AG20443 (cell line): ENCODE data around the gene PRELP.
"Not testable (repeated sequence)": the region's sequence is repeated elsewhere in the genome, so short reads cannot be mapped to it uniquely, and the experiment has no call there.

ENCODE experiments used
- DNase-seq: peaks from one replicate; pipeline ENCODE4 v3.0.0; 2012; ENCODE audit warnings: low spot score, mixed read lengths

Gene PRELP

GRCh38 chr1:203453616-203454015 is 22.0 kb upstream of the PRELP start:
- no peak for DNase-seq

- DNase-seq = no peak
Measured at GRCh38 chr1:203454986-203455471, 20.6 kb upstream of the PRELP start.

GRCh38 chr1:203455706-203456105 is 19.9 kb upstream of the PRELP start:
- no peak for DNase-seq

- DNase-seq = no peak
Measured at GRCh38 chr1:203456577-203456976, 19.0 kb upstream of the PRELP start.

GRCh38 chr1:203458078-203458477 is 17.5 kb upstream of the PRELP start:
- DNase-seq = no peak

DNA sequence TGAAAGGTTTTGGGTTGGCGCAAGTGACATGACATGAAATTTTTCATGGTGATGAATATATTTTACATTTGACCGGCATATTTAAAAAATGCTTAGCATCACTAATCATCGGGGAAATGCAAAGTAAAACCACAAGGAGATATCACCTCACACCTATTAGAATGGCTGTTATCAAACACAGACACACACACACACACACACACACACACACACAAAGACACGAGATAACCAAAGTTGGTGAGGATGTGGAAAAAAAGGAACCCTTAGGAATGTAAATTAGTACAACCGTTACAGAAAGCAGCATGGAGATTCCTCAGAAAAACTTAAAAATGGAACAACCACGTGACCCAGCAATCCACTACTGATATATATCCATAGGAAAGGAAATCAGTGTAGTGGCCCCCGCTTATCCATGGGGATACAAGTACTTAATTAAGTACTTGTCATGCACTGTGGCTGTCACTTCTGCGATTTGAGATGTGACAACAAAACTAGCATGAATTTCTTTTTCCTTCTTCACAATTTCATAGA is 15.9 kb upstream of the PRELP start:
- no peak for DNase-seq

DNA sequence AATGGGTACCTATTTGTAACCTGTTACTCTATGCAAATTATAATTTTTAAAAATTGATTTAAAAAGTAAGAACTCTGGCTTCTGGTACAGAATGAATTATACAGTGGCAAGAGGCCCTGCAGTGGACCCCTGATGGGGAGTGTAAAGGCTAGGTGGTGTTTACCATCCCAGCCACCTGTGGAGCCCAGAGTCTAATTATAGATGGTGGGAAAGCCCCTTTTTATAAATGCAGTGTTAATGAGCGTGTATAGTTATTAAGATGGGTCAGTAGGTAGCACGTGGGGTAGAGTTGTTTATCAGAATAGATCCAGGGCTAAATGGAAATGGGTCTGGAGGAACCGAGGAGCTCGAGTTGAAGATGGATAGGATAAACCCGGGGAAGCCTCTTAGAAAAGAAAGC is 13.9 kb upstream of the PRELP start:
- no peak for DNase-seq

DNA sequence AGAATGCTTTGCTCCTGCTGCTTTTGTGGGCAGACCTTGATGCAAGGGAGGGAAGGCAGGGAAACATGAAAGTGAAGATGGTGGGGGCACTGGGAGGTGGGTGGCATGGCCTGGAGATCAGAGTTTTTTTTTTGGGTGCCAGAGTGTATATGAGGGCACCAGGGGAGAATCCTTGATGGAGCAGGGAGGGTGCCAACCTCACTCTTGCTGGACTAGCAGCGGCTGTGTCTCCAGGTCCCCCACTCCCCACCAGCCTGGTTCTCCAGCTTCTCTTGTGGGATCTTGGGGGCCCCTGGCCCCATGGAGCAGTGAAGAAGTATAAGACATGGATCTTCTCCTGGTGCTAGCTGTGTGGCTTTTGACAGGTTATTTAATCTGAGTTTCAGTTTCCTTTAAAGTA is 13.5 kb upstream of the PRELP start:
- DNase-seq = no peak

DNA sequence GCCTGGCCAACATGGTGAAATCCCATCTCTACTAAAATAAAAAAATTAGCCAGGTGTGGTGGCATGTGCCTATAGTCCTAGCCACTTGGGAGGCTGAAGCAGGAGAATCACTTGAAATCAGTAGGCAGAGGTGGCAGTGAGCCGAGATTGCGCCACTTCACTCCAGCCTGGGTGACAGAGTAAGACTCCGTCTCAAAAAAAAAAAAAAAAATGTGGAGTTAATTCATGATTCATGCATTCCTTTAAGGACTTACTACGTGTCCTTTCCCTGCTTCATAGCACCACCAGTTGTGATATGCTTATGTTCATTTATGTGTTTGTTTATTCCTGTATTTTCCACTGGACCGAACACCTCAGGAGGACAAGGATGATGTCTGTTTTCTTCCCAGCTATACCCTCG is 12.7 kb upstream of the PRELP start:
- peak; percentile 72 for DNase-seq

GRCh38 chr1:203463469-203464062 is 12.0 kb upstream of the PRELP start:
- peak; percentile 63 for DNase-seq

- DNase-seq = no peak
Measured at GRCh38 chr1:203464226-203464625, 11.4 kb upstream of the PRELP start.

- no peak for DNase-seq
Measured at GRCh38 chr1:203464743-203465142, 10.9 kb upstream of the PRELP start.

DNA sequence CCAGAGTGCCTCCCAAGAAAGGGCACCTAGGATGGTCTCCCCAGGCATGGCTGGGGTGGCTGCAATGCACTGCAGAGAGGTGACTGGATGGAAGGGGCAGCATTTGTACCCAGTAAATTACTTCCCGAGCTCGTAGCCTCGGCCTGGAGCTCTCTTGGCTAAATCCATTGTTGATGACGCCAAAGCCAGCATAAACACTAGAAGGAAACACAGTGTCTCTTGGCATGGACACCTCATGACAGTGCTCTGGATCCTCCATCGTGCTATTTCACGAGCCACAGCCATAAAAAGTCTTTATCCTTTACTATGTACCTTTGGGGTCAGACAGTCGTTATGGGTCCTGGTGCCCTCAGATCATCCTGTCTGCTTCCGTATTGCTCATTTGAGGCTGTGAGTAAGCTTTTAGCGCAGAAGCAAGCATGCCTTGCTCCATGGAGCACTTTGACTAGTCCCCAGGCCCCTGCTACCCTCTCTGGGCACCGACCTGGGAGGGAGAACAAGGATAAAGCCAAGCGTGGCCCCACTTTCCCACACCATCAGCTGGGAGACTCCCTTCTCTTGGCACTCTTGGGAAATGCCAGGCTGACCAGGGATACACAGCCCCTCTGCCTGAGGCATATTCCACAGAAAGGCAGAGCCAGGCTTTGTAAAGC is 10.3 kb upstream of the PRELP start:
- DNase-seq = no peak

GRCh38 chr1:203465948-203466347 is 9.7 kb upstream of the PRELP start:
- no peak for DNase-seq

DNA sequence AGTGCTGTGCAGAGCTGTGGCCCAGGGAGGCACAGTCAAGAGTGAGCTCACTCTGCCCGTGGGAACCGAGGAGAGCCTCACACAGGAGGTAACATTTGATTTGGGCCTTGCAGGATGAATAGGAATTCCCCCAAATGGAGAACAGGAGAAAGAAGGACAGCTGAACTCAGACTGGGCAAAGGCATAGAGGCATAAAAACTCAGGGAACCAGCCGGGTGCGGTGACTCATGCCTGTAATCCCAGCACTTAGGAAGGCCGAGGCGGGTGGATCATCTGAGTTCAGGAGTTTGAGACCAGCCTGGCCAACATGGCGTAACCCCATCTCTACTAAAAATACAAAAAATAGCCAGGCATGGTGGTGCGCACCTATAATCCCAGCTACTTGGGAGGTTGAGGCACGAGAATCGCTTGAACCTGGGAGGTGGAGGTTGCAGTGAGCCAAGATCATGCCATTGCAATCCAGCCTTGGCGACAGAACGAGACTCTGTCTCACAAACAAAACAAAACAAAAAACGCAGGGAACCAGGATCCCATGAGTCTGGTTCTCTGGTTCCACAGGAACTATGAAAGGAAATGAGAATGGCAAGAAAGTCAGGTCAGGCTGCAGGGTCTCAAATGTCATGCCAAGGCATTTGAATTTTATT is 8.6 kb upstream of the PRELP start:
- not testable (repeated sequence) for DNase-seq

- DNase-seq = no peak
Measured at GRCh38 chr1:203467550-203467921, 8.1 kb upstream of the PRELP start.

DNA sequence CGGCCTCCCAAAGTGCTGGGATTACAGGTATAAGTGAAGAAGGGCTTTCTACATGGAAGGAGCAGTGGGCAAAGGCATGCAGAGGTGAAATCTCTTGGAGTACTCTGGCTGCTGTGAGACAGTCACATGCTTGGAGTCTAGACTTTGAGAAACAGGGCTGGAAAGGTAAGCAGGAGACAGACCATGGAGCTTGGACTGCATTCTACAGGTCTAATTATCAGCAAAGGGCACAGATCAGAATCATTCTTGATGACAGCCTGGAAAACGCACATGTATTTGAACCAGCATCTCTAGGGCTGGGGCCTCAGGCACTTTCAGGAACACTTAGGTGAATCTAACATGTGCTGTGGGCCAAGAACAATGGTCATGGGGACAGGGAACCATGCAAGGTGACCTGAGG is 7.3 kb upstream of the PRELP start:
- DNase-seq = no peak

DNA sequence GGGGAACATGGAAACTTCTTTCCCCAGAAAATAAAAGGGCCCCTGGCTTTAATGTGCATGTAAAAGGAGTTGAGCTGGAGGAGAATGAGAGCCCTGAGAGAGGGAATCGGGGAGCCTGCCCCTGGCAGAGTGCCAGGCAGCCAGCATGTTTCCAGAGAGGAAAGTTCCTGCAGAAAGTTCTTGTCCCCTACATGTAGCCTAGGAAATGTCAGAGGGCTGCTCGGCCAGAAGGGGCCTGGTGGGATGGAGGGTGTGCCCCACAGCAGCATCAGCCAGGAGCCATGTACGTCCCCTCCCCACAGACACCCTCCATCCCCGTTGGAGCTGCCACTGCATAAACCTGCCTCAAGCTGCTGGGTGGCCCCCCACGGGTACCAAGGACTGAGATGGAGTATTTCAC is 5.4 kb upstream of the PRELP start:
- no peak for DNase-seq

GRCh38 chr1:203471841-203472240 is 3.8 kb upstream of the PRELP start:
- no peak for DNase-seq

DNA sequence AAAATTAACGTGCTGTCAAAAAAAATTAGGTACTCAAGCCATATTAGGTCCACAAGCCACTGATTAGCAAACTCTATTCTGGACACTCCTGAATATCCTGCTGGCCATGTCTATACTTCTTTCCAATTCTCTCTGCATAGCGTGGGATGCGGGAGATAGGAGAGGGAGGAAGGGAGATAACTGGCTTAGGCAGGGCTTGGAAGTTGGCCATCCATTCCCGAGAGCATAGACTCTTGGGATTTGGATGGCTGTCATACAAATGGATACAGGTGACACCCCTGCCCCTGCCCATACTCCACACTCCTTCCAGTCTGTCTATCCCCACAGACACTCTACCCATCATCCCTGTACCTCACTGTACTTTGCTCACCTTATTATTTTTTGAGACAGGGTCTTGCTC is 2.3 kb upstream of the PRELP start:
- DNase-seq = no peak

DNA sequence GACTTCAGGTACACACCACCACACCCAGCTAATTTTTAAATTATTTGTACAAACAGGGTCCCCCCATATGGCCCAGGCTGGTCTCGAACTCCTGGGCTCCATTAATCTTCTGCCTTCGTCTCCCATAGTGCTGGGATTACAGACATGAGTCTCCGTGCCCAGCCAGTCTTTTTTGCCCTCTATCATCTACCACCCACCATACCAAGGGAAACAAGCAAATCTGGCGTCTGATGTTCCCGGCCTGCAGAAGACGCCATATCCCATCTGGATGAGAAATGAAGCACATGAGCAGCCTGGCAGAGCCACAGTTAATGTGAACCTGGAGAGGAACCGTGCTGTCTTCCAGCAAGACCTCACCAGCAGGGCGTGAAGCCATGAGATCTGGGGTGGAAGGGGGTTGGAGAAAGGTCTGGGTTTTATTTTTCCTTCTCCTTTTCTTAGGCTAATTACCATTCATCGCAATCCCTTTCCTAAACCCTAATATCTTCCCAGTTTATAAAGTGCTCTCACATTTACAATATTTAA is 1.8 kb upstream of the PRELP start:
- no peak for DNase-seq

DNA sequence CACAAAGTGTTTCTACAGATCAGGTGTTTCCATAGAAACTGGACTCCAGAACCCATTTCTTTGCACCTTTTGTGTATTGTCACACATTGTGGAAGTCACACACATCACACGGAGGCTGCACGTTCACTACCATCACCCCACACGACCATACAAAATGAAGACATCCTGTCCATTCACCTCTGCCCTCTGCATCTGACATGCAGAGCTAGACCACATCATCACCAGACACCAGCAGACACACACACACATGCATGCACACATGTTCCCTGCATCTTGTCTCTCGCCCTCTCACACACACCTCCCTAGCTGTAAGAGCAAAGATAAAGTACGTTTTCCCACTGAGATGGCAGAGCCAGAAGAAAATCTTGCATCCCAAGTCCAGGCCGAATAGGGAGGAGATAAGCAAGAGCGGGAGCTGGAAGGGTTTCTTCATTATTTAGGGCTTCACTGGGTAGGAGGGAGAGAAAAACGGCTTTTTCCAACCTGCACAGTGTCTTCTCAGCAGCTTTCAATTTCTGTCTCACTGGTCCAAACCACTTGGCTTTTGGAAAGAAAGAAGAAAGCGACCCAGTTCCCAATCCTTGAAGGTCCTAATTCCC is 709 bp downstream of the PRELP start:
- DNase-seq = no peak

- no peak for DNase-seq
Measured at GRCh38 chr1:203477748-203478147, 2.1 kb downstream of the PRELP start.
